Cardiac fibroblast (primary cell): ENCODE data around the gene RIPOR3.
A peak's percentile ranks its signal among the peaks of the same experiment; 100 is the strongest.

Experiments used
- DNase-seq, 2 donors: peaks; one replicate each; pipeline versions ENCODE4 v3.0.0 to v3.0.0-alpha.2; 2010; ENCODE audit warnings: low read depth in 2 of 2
- H3K4me3 ChIP-seq, 2 donors: replicated peaks in 1 of 2; 1 replicate in 1 of 2; 2 replicates in 1 of 2; pipeline ENCODE4 v1.5.1; 2011; ENCODE audit warnings: low read depth in 2 of 2, low read length in 2 of 2, mild to moderate bottlenecking in 2 of 2, moderate library complexity in 1 of 2
- CTCF ChIP-seq: IDR thresholded peaks from one replicate; pipeline ENCODE4 v1.5.1; 2011; ENCODE audit warnings: low read depth, mild to moderate bottlenecking, low read length, inconsistent platforms

Gene RIPOR3

GRCh38 chr20:50552979-50553378 lies 138.4 kb downstream of the RIPOR3 start:
- no peak for TF ChIP-seq CTCF
- DNase-seq, result no peak
- H3K4me3 ChIP-seq, result no peak overlapping the region

- H3K4me3 ChIP-seq, result no peak overlapping the region
- TF ChIP-seq CTCF, result no peak
- no peak for DNase-seq
These were observed 140.1 kb downstream of the RIPOR3 start for GRCh38 chr20:50551288-50551687.

GRCh38 chr20:50550531-50550930 lies 140.8 kb downstream of the RIPOR3 start:
- no peak for DNase-seq
- TF ChIP-seq CTCF, result no peak
- H3K4me3 ChIP-seq, result no peak overlapping the region

- no peak for DNase-seq
- no peak for TF ChIP-seq CTCF
- no peak overlapping the region for H3K4me3 ChIP-seq
These were observed 142.9 kb downstream of the RIPOR3 start for GRCh38 chr20:50548396-50548795.

- no peak overlapping the region for H3K4me3 ChIP-seq
- no peak for DNase-seq
- TF ChIP-seq CTCF, result no peak
These were observed 143.4 kb downstream of the RIPOR3 start for GRCh38 chr20:50547964-50548363.

- TF ChIP-seq CTCF, result no peak
- no peak overlapping the region for H3K4me3 ChIP-seq
These were observed 144.5 kb downstream of the RIPOR3 start for GRCh38 chr20:50546729-50547314.

GRCh38 chr20:50545126-50545525 lies 146.2 kb downstream of the RIPOR3 start:
- no peak for TF ChIP-seq CTCF
- peak in 1 of 2 donors; percentile 65 for DNase-seq
- H3K4me3 ChIP-seq, result no peak overlapping the region

More at GRCh38 chr20:50546729-50547314, 144.5 kb downstream of the RIPOR3 start:
- no peak for DNase-seq
